ENCODE data around the gene PEX14. TPM values are rescaled to one million over a fixed set of nuclear protein-coding genes. Genes with fewer than 3 reads are reported as not detected.

PEX14 gene
- total RNA-seq, 1 experiment from 2014 or later = 29.3 TPM

- Histone ChIP-seq H3K9me2 (ENCODE audit: insufficient read depth) (no peaks in the 10 kb centered on the region), H3K79me2 (ENCODE audit: insufficient read depth, low read length) (peaks cover 11% of the 10 kb centered on the region; the same call in 1 of the 2 replicates), H3K27me3 (ENCODE audit: insufficient read depth, low read length) (no peaks in the 10 kb centered on the region), H3K4me3 (replicated peaks in 1 of 2; ENCODE audit: low read depth in 1 of 2, low read length in 2 of 2) (no peak overlapping the region), H2AFZ (ENCODE audit: low read depth, low read length, poor library complexity, severe bottlenecking) (no peak overlapping the region), H4K20me1 (ENCODE audit: insufficient read depth) (no peaks in the 10 kb centered on the region), H3K27ac (ENCODE audit: low read depth, low read length) (no peak overlapping the region), H3K9ac (ENCODE audit: low read length) (no peak overlapping the region), H3K4me2 (ENCODE audit: low read length) (no peak overlapping the region), H3K9me3 (ENCODE audit: control insufficient read depth in 1 of 2, insufficient read depth in 1 of 2, low read depth in 1 of 2, low read length in 2 of 2) (no peaks in the 10 kb centered on the region), H3K4me1 (ENCODE audit: control insufficient read depth in 1 of 2, insufficient read depth in 2 of 2, low read length in 2 of 2) (peaks cover 0 to 7% of the 10 kb centered on the region in 2 experiments; a peak in 1 of 4 replicates), H3K36me3 (ENCODE audit: control insufficient read depth in 1 of 2, insufficient read depth in 2 of 2, low read length in 2 of 2) (no peaks in the 10 kb centered on the region)
- ATAC-seq (no peak), DNase-seq (ENCODE audit: low read depth, low spot score) (no peak)
- intact Hi-C loops (cut with micrococcal nuclease) = no loop called here
- POLR2A ChIA-PET = no interaction called here
- RAD21 ChIA-PET (ENCODE audit: low non-redundant PET in 1 of 2, low total read pairs in 2 of 2, uncharacterized antibody in 2 of 2, unreplicated experiment in 2 of 2) = interaction anchor here in 1 of 2 experiments (0.6 kb wide), 1 partner anchor 97 kb away, joined by 3 read pairs; no protein-coding TSS in a partner anchor
- no TSS peak for BruUV-seq (replicated peaks)
- TF ChIP-seq ZFX (IDR thresholded peaks at IDR 0.05) = no peak
- no peak for TF ChIP-seq SIN3A (IDR thresholded peaks at IDR 0.05; ENCODE audit: low read depth)
- TF ChIP-seq MAX (IDR thresholded peaks at IDR 0.05) = no peak
- no peak for TF ChIP-seq TCF7L2 (IDR thresholded peaks at IDR 0.05; ENCODE audit: borderline replicate concordance, extremely low read depth, insufficient read depth, insufficient read length)
- TF ChIP-seq REST (IDR thresholded peaks at IDR 0.05; ENCODE audit: low read depth) = no peak
- TF ChIP-seq EZH2 (IDR thresholded peaks at IDR 0.05) = no peak
- TF ChIP-seq FOSL1 (IDR thresholded peaks at IDR 0.05; ENCODE audit: low read depth) = no peak
- TF ChIP-seq ELF1 (IDR thresholded peaks at IDR 0.05; ENCODE audit: borderline replicate concordance, low read depth) = no peak
- no peak for TF ChIP-seq CBX3 (IDR thresholded peaks at IDR 0.05; ENCODE audit: low read depth)
- TF ChIP-seq ZNF274 (IDR thresholded peaks at IDR 0.05; ENCODE audit: low read depth, low read length) = no peak
- TF ChIP-seq POLR2A (IDR thresholded peaks at IDR 0.05; ENCODE audit: borderline replicate concordance, extremely low read depth, insufficient read depth, insufficient read length) = no peak
- no peak for TF ChIP-seq EGR1 (IDR thresholded peaks at IDR 0.05; ENCODE audit: low read depth)
- no peak for TF ChIP-seq SRF (IDR thresholded peaks at IDR 0.05; ENCODE audit: low read depth)
- TF ChIP-seq POLR2AphosphoS5 (IDR thresholded peaks at IDR 0.05; ENCODE audit: low read depth, low read length) = no peak
- no peak for TF ChIP-seq JUND (IDR thresholded peaks at IDR 0.05)
- TF ChIP-seq, protein P1, sequence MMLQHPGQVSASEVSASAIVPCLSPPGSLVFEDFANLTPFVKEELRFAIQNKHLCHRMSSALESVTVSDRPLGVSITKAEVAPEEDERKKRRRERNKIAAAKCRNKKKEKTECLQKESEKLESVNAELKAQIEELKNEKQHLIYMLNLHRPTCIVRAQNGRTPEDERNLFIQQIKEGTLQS (IDR thresholded peaks at IDR 0.05) = no peak
- no peak for TF ChIP-seq YY1 (IDR thresholded peaks at IDR 0.05; ENCODE audit: extremely low read depth, insufficient replicate concordance, low read depth, low read length)
- CTCF ChIA-PET = no interaction called here
These were observed 78.4 kb downstream of the PEX14 start for GRCh38 chr1:10553118-10553517.
